ENCODE results near the gene TRAF3.
A peak's percentile ranks its signal among the peaks of the same experiment; 100 is the strongest.

TRAF3 gene

GRCh38 chr14:102771144-102771543, 6.1 kb upstream of the TRAF3 start:
- no peak for DNase-seq (ENCODE audit: low read depth)
- no peak overlapping the region for H3K4me3 ChIP-seq (ENCODE audit: low read length)
- TF ChIP-seq CTCF (conservative IDR thresholded peaks at IDR 0.05; ENCODE audit: low read depth, low read length): no peak

GRCh38 chr14:102772781-102773570, 4.3 kb upstream of the TRAF3 start:
- peak; percentile 41 for TF ChIP-seq CTCF (conservative IDR thresholded peaks at IDR 0.05; ENCODE audit: low read depth, low read length)
- no peak overlapping the region for H3K4me3 ChIP-seq (ENCODE audit: low read length)
- DNase-seq (ENCODE audit: low read depth): no peak

- no peak overlapping the region for H3K4me3 ChIP-seq (ENCODE audit: low read length)
- no peak for DNase-seq (ENCODE audit: low read depth)
- TF ChIP-seq CTCF (conservative IDR thresholded peaks at IDR 0.05; ENCODE audit: low read depth, low read length): peak; percentile 94
Observed at GRCh38 chr14:102774391-102775153, 2.7 kb upstream of the TRAF3 start.

GRCh38 chr14:102775855-102776760, 1.1 kb upstream of the TRAF3 start:
- H3K4me3 ChIP-seq (ENCODE audit: low read length): no peak overlapping the region
- DNase-seq (ENCODE audit: low read depth): no peak

GRCh38 chr14:102777711-102778337, 575 bp downstream of the TRAF3 start:
- DNase-seq (ENCODE audit: low read depth): no peak
- peak overlapping the region; percentile 85 for H3K4me3 ChIP-seq (ENCODE audit: low read length)
- TF ChIP-seq CTCF (conservative IDR thresholded peaks at IDR 0.05; ENCODE audit: low read depth, low read length): no peak

More at GRCh38 chr14:102775855-102776760, 1.1 kb upstream of the TRAF3 start:
- no peak for TF ChIP-seq CTCF (conservative IDR thresholded peaks at IDR 0.05; ENCODE audit: low read depth, low read length)

- no peak for TF ChIP-seq CTCF (conservative IDR thresholded peaks at IDR 0.05; ENCODE audit: low read depth, low read length)
- peak overlapping the region; percentile 85 for H3K4me3 ChIP-seq (ENCODE audit: low read length)
- no peak for DNase-seq (ENCODE audit: low read depth)
Observed at GRCh38 chr14:102778338-102779083, 1.3 kb downstream of the TRAF3 start.

All from retinal pigment epithelial cell (primary cell).